Trophoblast cell (in vitro differentiated cells and primary cell): ENCODE measurements around the gene RS1.
A peak's percentile ranks its signal among the peaks of the same experiment; 100 is the strongest.

Experiments used
- DNase-seq, 2 donors: peaks; one replicate each; pipeline ENCODE4 v3.0.0-alpha.2; 2016
- H2AFZ ChIP-seq: 2 replicates; pipeline ENCODE4 v1.6.1; 2013; ENCODE audit warnings: low read length, moderate library complexity, mild to moderate bottlenecking; ENCODE audit not compliant: insufficient read depth, poor library complexity
- H2AK5ac ChIP-seq: 2 replicates; pipeline ENCODE4 v1.6.1; 2013; ENCODE audit warnings: mild to moderate bottlenecking, low read length
- H2BK120ac ChIP-seq: 2 replicates; pipeline ENCODE4 v1.6.1; 2013; ENCODE audit warnings: low read length, mild to moderate bottlenecking, moderate library complexity; ENCODE audit not compliant: insufficient read depth, poor library complexity
- H2BK12ac ChIP-seq: 2 replicates; pipeline ENCODE4 v1.6.1; 2013; ENCODE audit warnings: mild to moderate bottlenecking, low read length, moderate library complexity
- H2BK5ac ChIP-seq: 2 replicates; pipeline ENCODE4 v1.6.1; 2013; ENCODE audit warnings: low read length, low read depth, moderate library complexity, mild to moderate bottlenecking; ENCODE audit not compliant: poor library complexity
- H3K14ac ChIP-seq: 2 replicates; pipeline ENCODE4 v1.6.1; 2013; ENCODE audit warnings: mild to moderate bottlenecking, low read length
- H3K18ac ChIP-seq: 2 replicates; pipeline ENCODE4 v1.6.1; 2013; ENCODE audit warnings: mild to moderate bottlenecking, low read length
- H3K23ac ChIP-seq: 2 replicates; pipeline ENCODE4 v1.6.1; 2013; ENCODE audit warnings: low read length
- H3K27ac ChIP-seq: 2 replicates; pipeline ENCODE4 v1.5.1; 2013; ENCODE audit warnings: low read depth, mild to moderate bottlenecking, inconsistent platforms, low read length, moderate library complexity
- H3K27me3 ChIP-seq: 2 replicates; pipeline ENCODE4 v1.6.1; 2013; ENCODE audit warnings: inconsistent platforms, mild to moderate bottlenecking, low read length, moderate library complexity; ENCODE audit not compliant: insufficient read depth
- H3K36me3 ChIP-seq, 2 experiments: 1 replicate in 1 of 2; 2 replicates in 1 of 2; pipeline ENCODE4 v1.6.1; 2013; ENCODE audit warnings: low read length in 2 of 2, mild to moderate bottlenecking in 2 of 2, moderate library complexity in 1 of 2; ENCODE audit not compliant: insufficient read depth in 2 of 2, control insufficient read depth in 1 of 2
- H3K4ac ChIP-seq: 2 replicates; pipeline ENCODE4 v1.6.1; 2013; ENCODE audit warnings: low read depth, mild to moderate bottlenecking, low read length, moderate library complexity
- H3K4me1 ChIP-seq, 2 experiments: 1 replicate in 1 of 2; 2 replicates in 1 of 2; pipeline ENCODE4 v1.6.1; 2013; ENCODE audit warnings: low read length in 2 of 2, mild to moderate bottlenecking in 2 of 2, moderate library complexity in 1 of 2; ENCODE audit not compliant: insufficient read depth in 2 of 2, control insufficient read depth in 1 of 2
- H3K4me2 ChIP-seq: 2 replicates; pipeline ENCODE4 v1.6.1; 2013; ENCODE audit warnings: inconsistent platforms, mild to moderate bottlenecking, low read length, moderate library complexity
- H3K4me3 ChIP-seq: 2 replicates; pipeline ENCODE4 v1.5.1; 2013; ENCODE audit warnings: mild to moderate bottlenecking, low read depth, low read length, inconsistent platforms
- H3K79me1 ChIP-seq: one replicate; pipeline ENCODE4 v1.6.1; 2013; ENCODE audit warnings: low read length
- H3K79me2 ChIP-seq: 2 replicates; pipeline ENCODE4 v1.6.1; 2013; ENCODE audit warnings: low read length, mild to moderate bottlenecking; ENCODE audit not compliant: control insufficient read depth, insufficient read depth, poor library complexity
- H3K9ac ChIP-seq: 2 replicates; pipeline ENCODE4 v1.6.1; 2013; ENCODE audit warnings: mild to moderate bottlenecking, low read length
- H3K9me3 ChIP-seq: 2 replicates; pipeline ENCODE4 v1.6.1; 2013; ENCODE audit warnings: low read depth, mild to moderate bottlenecking, control low read depth, inconsistent platforms, low read length; ENCODE audit not compliant: insufficient read depth
- H4K12ac ChIP-seq: 2 replicates; pipeline ENCODE4 v1.6.1; 2013; ENCODE audit warnings: low read depth, mild to moderate bottlenecking, low read length, moderate library complexity
- H4K8ac ChIP-seq: 2 replicates; pipeline ENCODE4 v1.6.1; 2013; ENCODE audit warnings: low read depth, mild to moderate bottlenecking, low read length, moderate library complexity
- H4K91ac ChIP-seq: one replicate; pipeline ENCODE4 v1.6.1; 2013; ENCODE audit warnings: low read depth, mild to moderate bottlenecking, low read length, moderate library complexity
- WGBS: extraction: QIAGEN DNeasy Blood & Tissue Kit; methylation state at CpG from one replicate; pipeline ENCODE4 v1.1.7; 2013; ENCODE audit warnings: missing lambda C conversion rate; ENCODE audit not compliant: insufficient read length, insufficient coverage; ENCODE audit errors: extremely low coverage; 5-methylcytosine and 5-hydroxymethylcytosine counted together

RS1 gene

DNA sequence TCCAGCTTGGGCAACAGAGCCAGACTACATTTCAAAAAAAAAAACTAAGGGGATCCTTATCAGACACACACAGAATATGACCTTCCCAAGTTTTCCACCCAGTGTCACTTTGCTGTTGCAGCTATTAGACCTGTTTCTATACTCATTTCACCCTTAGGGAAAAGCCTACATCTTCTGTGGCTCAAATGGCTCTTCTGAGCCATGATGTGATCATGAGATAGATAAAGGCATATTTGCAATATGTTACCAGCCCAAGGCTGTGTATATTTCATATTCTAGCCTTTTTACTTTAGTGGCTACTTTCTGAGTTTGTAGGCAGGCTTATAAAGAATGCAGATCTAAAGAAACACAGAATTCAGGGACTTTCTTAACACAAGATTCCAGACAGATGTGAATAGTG lies 19.3 kb downstream of the RS1 start:
- Histone ChIP-seq H2BK5ac (no peak overlapping the region), H3K9me3 (no peaks in the 10 kb centered on the region), H3K9ac (no peak overlapping the region), H3K4me3 (no peak overlapping the region), H3K27me3 (no peaks in the 10 kb centered on the region), H3K18ac (no peak overlapping the region), H3K14ac (no peak overlapping the region), H2AK5ac (no peak overlapping the region), H4K91ac (no peak overlapping the region), H2AFZ (no peak overlapping the region), H3K79me1 (no peaks in the 10 kb centered on the region), H3K23ac (no peak overlapping the region), H3K36me3 (no peaks in the 10 kb centered on the region), H3K4me1 (peaks cover 10 to 13% of the 10 kb centered on the region in 2 experiments), H4K12ac (no peak overlapping the region), H3K27ac (no peak overlapping the region), H2BK120ac (no peak overlapping the region), H3K4ac (no peak overlapping the region), H3K79me2 (no peaks in the 10 kb centered on the region), H2BK12ac (no peak overlapping the region), H3K4me2 (no peak overlapping the region), H4K8ac (no peak overlapping the region)
- DNase-seq, result peak; percentile 16 to 81

- peaks cover 10 to 13% of the 10 kb centered on the region in 2 experiments for H3K4me1 ChIP-seq
- DNase-seq, result no peak
- WGBS, result no CpG with 5 or more reads among the region's 6 CpGs
- no peaks in the 10 kb centered on the region for H3K36me3 ChIP-seq
- no peak overlapping the region for H3K4me2 ChIP-seq
- no peak overlapping the region for H3K14ac ChIP-seq
- H2AK5ac ChIP-seq, result peak overlapping the region; percentile 69
- no peaks in the 10 kb centered on the region for H3K9me3 ChIP-seq
- peak overlapping the region; percentile 49 for H2BK12ac ChIP-seq
- no peak overlapping the region for H2BK5ac ChIP-seq
- no peak overlapping the region for H3K23ac ChIP-seq
- H3K27ac ChIP-seq, result no peak overlapping the region
- H3K9ac ChIP-seq, result no peak overlapping the region
- H4K8ac ChIP-seq, result no peak overlapping the region
- H3K79me2 ChIP-seq, result no peaks in the 10 kb centered on the region
- no peak overlapping the region for H3K18ac ChIP-seq
- H3K4ac ChIP-seq, result no peak overlapping the region
- H4K91ac ChIP-seq, result peak overlapping the region; percentile 11
- no peaks in the 10 kb centered on the region for H3K27me3 ChIP-seq
- no peak overlapping the region for H3K4me3 ChIP-seq
- H2AFZ ChIP-seq, result no peak overlapping the region
- H3K79me1 ChIP-seq, result no peaks in the 10 kb centered on the region
- no peak overlapping the region for H4K12ac ChIP-seq
- H2BK120ac ChIP-seq, result no peak overlapping the region
These were observed 21.2 kb downstream of the RS1 start for GRCh38 chrX:18650662-18651061.

- Histone ChIP-seq H3K9me3 (no peaks in the 10 kb centered on the region), H3K27ac (no peak overlapping the region), H4K91ac (no peak overlapping the region), H2BK12ac (peak overlapping the region; percentile 58), H4K8ac (peak overlapping the region; percentile 28), H2BK5ac (no peak overlapping the region), H3K23ac (no peak overlapping the region), H3K79me1 (no peaks in the 10 kb centered on the region), H3K18ac (no peak overlapping the region), H3K27me3 (no peaks in the 10 kb centered on the region), H2BK120ac (peak overlapping the region; percentile 5), H3K36me3 (no peaks in the 10 kb centered on the region), H3K4ac (no peak overlapping the region), H3K14ac (no peak overlapping the region), H3K79me2 (no peaks in the 10 kb centered on the region), H4K12ac (no peak overlapping the region), H2AFZ (no peak overlapping the region), H3K9ac (no peak overlapping the region), H3K4me3 (no peak overlapping the region), H3K4me2 (peak overlapping the region; percentile 23), H2AK5ac (no peak overlapping the region), H3K4me1 (peaks cover 10 to 13% of the 10 kb centered on the region in 2 experiments)
- WGBS, result no CpG with 5 or more reads among the region's 9 CpGs
- no peak for DNase-seq
These were observed 22.4 kb downstream of the RS1 start for GRCh38 chrX:18649498-18649951.

DNA sequence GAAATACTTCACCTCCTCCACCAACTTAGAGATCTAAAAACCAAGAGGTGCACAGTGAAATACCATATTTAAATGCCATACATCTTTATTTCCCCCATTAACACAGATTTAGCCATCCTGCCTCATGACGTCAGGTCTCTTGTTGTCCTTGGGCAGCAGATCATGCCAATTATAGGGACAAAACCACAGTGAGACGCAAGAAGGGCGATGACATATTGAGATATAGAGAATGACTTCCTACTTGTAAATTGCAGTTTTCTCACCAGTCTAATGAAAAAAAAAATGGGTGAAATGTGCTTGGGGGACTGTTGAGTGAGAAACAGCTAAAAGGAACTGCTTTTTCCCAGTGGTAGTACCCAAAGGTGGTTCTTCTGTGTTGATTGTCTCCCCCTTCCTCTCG lies 24.3 kb downstream of the RS1 start:
- Histone ChIP-seq H2BK5ac (no peak overlapping the region), H3K4me1 (peaks cover 10 to 13% of the 10 kb centered on the region in 2 experiments), H3K27ac (no peak overlapping the region), H4K12ac (no peak overlapping the region), H3K27me3 (no peaks in the 10 kb centered on the region), H3K23ac (no peak overlapping the region), H3K79me1 (no peaks in the 10 kb centered on the region), H3K79me2 (no peaks in the 10 kb centered on the region), H3K9ac (no peak overlapping the region), H3K18ac (no peak overlapping the region), H2AFZ (no peak overlapping the region), H2BK120ac (no peak overlapping the region), H3K14ac (no peak overlapping the region), H4K91ac (no peak overlapping the region), H2AK5ac (no peak overlapping the region), H3K4me3 (no peak overlapping the region), H3K4ac (no peak overlapping the region), H4K8ac (no peak overlapping the region), H3K4me2 (no peak overlapping the region), H3K9me3 (no peaks in the 10 kb centered on the region), H2BK12ac (no peak overlapping the region), H3K36me3 (no peaks in the 10 kb centered on the region)
- DNase-seq, result no peak
- no CpG with 5 or more reads among the region's 4 CpGs for WGBS
